ENCODE results near the gene CIITA. TPM values are rescaled to one million over a fixed set of nuclear protein-coding genes. Genes with fewer than 3 reads are reported as not detected.

The CIITA gene
- total and polyA plus RNA-seq, 9 of the 15 experiments (the other 6 are each of a cell fraction or from before 2014, with no cell fraction given), result 0.01 to 0.20 (median 0.11) TPM; not detected in 4

- TF ChIP-seq CBFA2T2 (conservative IDR thresholded peaks at IDR 0.05) (peak; percentile 99), CTBP1 (IDR thresholded peaks at IDR 0.05; ENCODE audit: borderline replicate concordance) (peak; percentile 95), ZNF311 (CRISPR knock-in tag; IDR thresholded peaks at IDR 0.05) (0 out of 2 replicates have a peak, but pooled peaks have one; percentile 21), ZNF217 (CRISPR knock-in tag; IDR thresholded peaks at IDR 0.05) (no peak), TBL1XR1 (IDR thresholded peaks at IDR 0.05; ENCODE audit: low read length in 2 of 2) (peak; percentile 54 to 95; a peak in 3 of 4 replicates), TOE1 (IDR thresholded peaks at IDR 0.05; ENCODE audit: borderline replicate concordance) (peak; percentile 84), TOE1 (CRISPR knock-in tag; IDR thresholded peaks at IDR 0.05; ENCODE audit: borderline replicate concordance, low read depth) (no peak), DIDO1 (tag; IDR thresholded peaks at IDR 0.05; ENCODE audit: low read depth) (0 out of 2 replicates have a peak, but pooled peaks have one; percentile 14), NELFE (IDR thresholded peaks at IDR 0.05; ENCODE audit: insufficient read depth, insufficient read length) (no peak), CBFA2T3 (IDR thresholded peaks at IDR 0.05) (peak; percentile 100), MAZ (CRISPR knock-in tag; conservative IDR thresholded peaks at IDR 0.05 in 1 of 2, IDR thresholded peaks at IDR 0.05 in 1 of 2) (peak; percentile 1 to 72; a peak in 3 of 4 replicates), DMBX1 (CRISPR knock-in tag; IDR thresholded peaks at IDR 0.05; ENCODE audit: borderline replicate concordance) (peak; percentile 92), PRDM10 (IDR thresholded peaks at IDR 0.05; ENCODE audit: partially characterized antibody) (peak; percentile 65), ZNF324 (CRISPR knock-in tag; IDR thresholded peaks at IDR 0.05) (0 out of 2 replicates have a peak, but pooled peaks have one; percentile 29), SRSF9 (IDR thresholded peaks at IDR 0.05; ENCODE audit: borderline replicate concordance, low read depth, low read length) (no peak), ZNF561 (CRISPR knock-in tag; conservative IDR thresholded peaks at IDR 0.05) (no peak), MEF2D (tag; conservative IDR thresholded peaks at IDR 0.05; ENCODE audit: low read depth) (peak; percentile 81; the same call in 1 of the 2 replicates), ATF1 (CRISPR knock-in tag; IDR thresholded peaks at IDR 0.05) (no peak), ATF1 (tag; IDR thresholded peaks at IDR 0.05) (peak; percentile 57; the same call in 1 of the 2 replicates), TRIM25 (IDR thresholded peaks at IDR 0.05; ENCODE audit: borderline replicate concordance) (0 out of 2 replicates have a peak, but pooled peaks have one; percentile 25), DPF2 (IDR thresholded peaks at IDR 0.05) (peak; percentile 100), U2AF1 (optimal IDR thresholded peaks at IDR 0.05; ENCODE audit: low read depth, low read length) (no peak), PKNOX1 (IDR thresholded peaks at IDR 0.05) (peak; percentile 34; the same call in 1 of the 2 replicates), MBD2 (IDR thresholded peaks at IDR 0.05; ENCODE audit: borderline replicate concordance, low read depth) (peak; percentile 81)
Observed at GRCh38 chr16:10972108-10972818, 95.3 kb downstream of the CIITA start (continued).
